WERI-Rb-1 (cell line): ENCODE measurements around the gene EMC6.

Experiments used
- DNase-seq: peaks from one replicate; pipeline ENCODE4 v3.0.0-alpha.2; 2020
- H3K27ac ChIP-seq: fragments of 250-450 bp; sonication (Bioruptor Pico); 2 replicates; pipeline ENCODE4 v1.5.1; 2020; ENCODE audit warnings: mild to moderate bottlenecking, moderate library complexity
- H3K27me3 ChIP-seq: fragments of 250-450 bp; sonication (Bioruptor Pico); 2 replicates; pipeline ENCODE4 v1.5.1; 2021; ENCODE audit warnings: mild to moderate bottlenecking, low read depth, moderate library complexity; ENCODE audit not compliant: insufficient read depth, severe bottlenecking
- H3K36me3 ChIP-seq: fragments of 250-450 bp; sonication (Bioruptor Pico); 2 replicates; pipeline ENCODE4 v1.5.1; 2020; ENCODE audit warnings: mild to moderate bottlenecking, moderate library complexity
- H3K4me3 ChIP-seq: 2 replicates; pipeline ENCODE4 v1.5.1; 2011; ENCODE audit warnings: low read depth, mild to moderate bottlenecking, control low read depth, low read length
- H3K9me3 ChIP-seq: fragments of 250-450 bp; sonication (Bioruptor Pico); 2 replicates; pipeline ENCODE4 v1.5.1; 2021; ENCODE audit warnings: mild to moderate bottlenecking, moderate library complexity; ENCODE audit not compliant: severe bottlenecking
- TF ChIP-seq, protein P1 (sequence below): IDR thresholded peaks from 2 replicates; pipeline ENCODE4 v1.5.1; 2011; ENCODE audit warnings: low read depth, mild to moderate bottlenecking, control low read depth, inconsistent platforms, low read length

Gene EMC6

DNA sequence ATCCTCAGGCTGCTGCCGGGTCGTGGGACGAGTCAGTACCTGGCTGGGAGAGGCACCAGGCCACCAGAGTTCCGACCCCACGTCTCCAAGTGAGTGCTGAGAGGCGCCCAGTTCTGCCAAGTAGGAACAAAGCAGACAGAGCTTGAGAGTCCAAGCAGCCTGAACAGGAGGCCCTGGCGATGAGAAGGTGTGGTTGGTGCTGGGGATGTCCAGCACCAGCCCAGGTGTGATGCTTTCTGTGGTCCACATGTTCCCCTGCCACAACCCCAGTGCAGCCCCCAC, 11.1 kb upstream of the EMC6 start:
- Histone ChIP-seq H3K9me3 (no peaks in the 10 kb centered on the region), H3K27ac (no peak overlapping the region), H3K36me3 (peaks cover 27% of the 10 kb centered on the region), H3K4me3 (no peak overlapping the region), H3K27me3 (no peaks in the 10 kb centered on the region)
- TF ChIP-seq, protein P1, sequence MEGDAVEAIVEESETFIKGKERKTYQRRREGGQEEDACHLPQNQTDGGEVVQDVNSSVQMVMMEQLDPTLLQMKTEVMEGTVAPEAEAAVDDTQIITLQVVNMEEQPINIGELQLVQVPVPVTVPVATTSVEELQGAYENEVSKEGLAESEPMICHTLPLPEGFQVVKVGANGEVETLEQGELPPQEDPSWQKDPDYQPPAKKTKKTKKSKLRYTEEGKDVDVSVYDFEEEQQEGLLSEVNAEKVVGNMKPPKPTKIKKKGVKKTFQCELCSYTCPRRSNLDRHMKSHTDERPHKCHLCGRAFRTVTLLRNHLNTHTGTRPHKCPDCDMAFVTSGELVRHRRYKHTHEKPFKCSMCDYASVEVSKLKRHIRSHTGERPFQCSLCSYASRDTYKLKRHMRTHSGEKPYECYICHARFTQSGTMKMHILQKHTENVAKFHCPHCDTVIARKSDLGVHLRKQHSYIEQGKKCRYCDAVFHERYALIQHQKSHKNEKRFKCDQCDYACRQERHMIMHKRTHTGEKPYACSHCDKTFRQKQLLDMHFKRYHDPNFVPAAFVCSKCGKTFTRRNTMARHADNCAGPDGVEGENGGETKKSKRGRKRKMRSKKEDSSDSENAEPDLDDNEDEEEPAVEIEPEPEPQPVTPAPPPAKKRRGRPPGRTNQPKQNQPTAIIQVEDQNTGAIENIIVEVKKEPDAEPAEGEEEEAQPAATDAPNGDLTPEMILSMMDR, result no peak
- DNase-seq, result no peak

- no peak overlapping the region for H3K27ac ChIP-seq
- no peak for DNase-seq
- TF ChIP-seq, protein P1, result no peak
Measured at GRCh38 chr17:3657874-3658783, 10.5 kb upstream of the EMC6 start.

DNA sequence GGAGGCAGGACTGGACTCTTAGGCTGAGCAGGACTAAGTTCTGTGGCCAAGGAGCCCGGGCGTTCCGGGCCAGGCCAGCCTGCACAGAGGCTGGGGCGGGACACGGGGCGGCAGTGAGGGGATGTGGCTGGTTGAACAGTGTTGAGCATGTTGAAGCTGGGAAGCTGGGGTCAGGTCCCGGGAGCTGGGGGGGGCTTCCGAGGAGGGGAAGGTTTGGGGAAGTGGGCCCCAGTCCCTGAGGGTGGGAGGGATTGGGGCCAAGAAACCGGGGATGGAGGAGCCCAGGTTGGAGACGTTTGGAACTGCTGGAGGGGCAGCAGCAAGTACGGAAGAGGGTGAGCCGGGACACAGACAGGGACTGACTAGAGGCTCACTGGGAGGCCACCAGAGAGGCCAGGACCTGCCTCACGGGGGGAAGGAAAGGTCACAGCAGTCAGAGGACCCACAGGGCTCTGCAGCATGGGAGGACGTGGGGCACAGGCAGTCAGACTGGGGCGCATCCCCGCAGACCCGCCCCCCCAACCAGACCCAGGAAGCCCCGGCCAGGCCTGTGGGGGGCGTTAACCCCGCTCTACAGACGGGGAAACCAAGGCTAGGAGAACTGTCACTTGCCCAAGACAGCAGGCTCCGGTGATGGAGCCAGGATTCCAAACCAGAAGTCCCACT, 9.7 kb upstream of the EMC6 start:
- no peak overlapping the region for H3K27ac ChIP-seq
- DNase-seq, result no peak
- H3K4me3 ChIP-seq, result no peak overlapping the region
- TF ChIP-seq, protein P1, result no peak
- H3K27me3 ChIP-seq, result no peaks in the 10 kb centered on the region
- H3K36me3 ChIP-seq, result peaks cover 27% of the 10 kb centered on the region
- no peaks in the 10 kb centered on the region for H3K9me3 ChIP-seq

More at GRCh38 chr17:3657874-3658783, 10.5 kb upstream of the EMC6 start:
- peaks cover 27% of the 10 kb centered on the region for H3K36me3 ChIP-seq
- no peaks in the 10 kb centered on the region for H3K27me3 ChIP-seq
- no peaks in the 10 kb centered on the region for H3K9me3 ChIP-seq
- H3K4me3 ChIP-seq, result no peak overlapping the region

- H3K27me3 ChIP-seq, result no peaks in the 10 kb centered on the region
- H3K4me3 ChIP-seq, result no peak overlapping the region
- no peak for DNase-seq
- H3K27ac ChIP-seq, result no peak overlapping the region
- TF ChIP-seq, protein P1, result no peak
- H3K36me3 ChIP-seq, result peaks cover 33% of the 10 kb centered on the region
- H3K9me3 ChIP-seq, result no peaks in the 10 kb centered on the region
Measured at GRCh38 chr17:3659541-3660111, 9.0 kb upstream of the EMC6 start.

GRCh38 chr17:3660311-3660891, 8.2 kb upstream of the EMC6 start:
- Histone ChIP-seq H3K9me3 (no peaks in the 10 kb centered on the region), H3K27me3 (no peaks in the 10 kb centered on the region), H3K4me3 (no peak overlapping the region), H3K27ac (no peak overlapping the region), H3K36me3 (peaks cover 34% of the 10 kb centered on the region)
- TF ChIP-seq, protein P1, result no peak
- DNase-seq, result no peak
